GM23248 (cell line): ENCODE data around the gene CD9.

Experiments
- EZH2 ChIP-seq: fragments of 200-600 bp; sonication (generic); IDR thresholded peaks from 2 replicates; pipeline ENCODE4 v1.6.1; 2018; ENCODE audit warnings: antibody characterized with exemption, mild to moderate bottlenecking; ENCODE audit not compliant: insufficient read depth, poor library complexity, severe bottlenecking
- EZH2phosphoT487 ChIP-seq: fragments of 200-600 bp; sonication (generic); IDR thresholded peaks from 2 replicates; pipeline ENCODE4 v1.6.1; 2018; ENCODE audit warnings: antibody characterized with exemption, moderate library complexity, mild to moderate bottlenecking, low read depth; ENCODE audit not compliant: insufficient read depth

DNA sequence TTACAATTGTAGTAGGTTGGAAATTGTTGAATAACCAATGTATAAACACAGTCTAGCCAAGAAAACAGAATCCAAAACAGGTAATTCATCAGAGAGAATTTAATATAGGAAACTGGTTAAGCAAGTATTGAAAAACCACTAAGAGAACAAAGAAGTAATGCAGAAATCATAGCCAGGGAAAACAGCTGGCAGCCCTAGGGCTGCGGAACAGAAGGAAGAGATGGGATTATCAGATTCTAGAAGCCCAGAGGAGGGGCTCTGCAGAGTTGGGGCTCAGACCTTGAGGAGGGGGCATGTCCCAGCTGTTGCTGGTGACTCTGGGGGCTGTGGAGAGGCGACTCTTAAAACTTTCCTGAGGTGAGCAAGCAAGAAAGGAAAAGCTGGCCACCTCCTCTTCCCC is 49.4 kb downstream of the CD9 start:
- TF ChIP-seq EZH2phosphoT487 (no peak), EZH2 (no peak)
